ENCODE data around the gene IFNAR2. TPM values are rescaled to one million over a fixed set of nuclear protein-coding genes. Genes with fewer than 3 reads are reported as not detected.

Gene IFNAR2
- total RNA-seq, 4 donors from 2014 or later, result 0.20 to 16.5 (median 5.1) TPM

DNA sequence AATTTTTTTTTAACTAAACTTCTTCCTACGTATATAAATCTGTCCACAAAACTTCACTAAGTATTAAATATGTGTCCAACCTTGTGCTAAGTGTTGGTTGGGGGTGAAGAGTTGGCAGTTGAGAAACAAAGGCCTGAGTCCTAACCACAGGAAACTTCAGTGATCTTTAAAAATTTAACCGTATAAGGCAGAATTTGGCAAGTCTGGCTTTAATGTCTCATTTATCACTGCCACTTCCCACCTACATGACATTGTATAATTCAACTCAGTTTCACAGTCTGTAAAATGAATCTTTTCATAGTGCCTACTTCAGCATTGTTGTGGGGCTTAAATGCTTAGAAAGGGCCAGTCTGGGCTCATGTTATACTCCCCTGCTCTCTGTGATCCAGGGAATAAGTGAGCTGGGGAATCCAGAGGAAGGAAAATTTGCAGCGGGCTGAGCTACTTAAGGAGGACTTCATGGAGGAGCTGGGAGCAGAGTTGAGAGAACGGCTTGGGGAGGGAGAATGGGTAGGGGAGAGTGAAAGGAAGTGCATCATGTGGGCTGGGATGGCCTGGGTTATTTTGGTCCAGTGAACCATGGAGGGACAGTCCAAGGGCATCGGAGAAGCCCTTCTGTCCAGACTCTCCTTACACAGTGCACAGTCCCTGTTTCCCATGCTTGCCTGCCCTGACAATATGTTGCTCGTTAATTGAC, 14.5 kb downstream of the IFNAR2 start:
- Histone ChIP-seq H3K9me3 (no peaks in the 10 kb centered on the region), H3K4me1 (peaks cover 0 to 7% (median 0%) of the 10 kb centered on the region in 4 donors), H3K27me3 (no peaks in the 10 kb centered on the region), H3K27ac (peak overlapping the region in 1 of 4 donors; percentile 21), H3K4me3 (no peak overlapping the region), H3K36me3 (peaks cover 0 to 18% (median 10%) of the 10 kb centered on the region in 4 donors)
- DNase-seq, result no peak
- intact Hi-C loops (cut with DNase I; ENCODE audit: low total_unique reads), result no loop called here
- TF ChIP-seq POLR2AphosphoS5 (IDR thresholded peaks at IDR 0.05) (no peak), EP300 (IDR thresholded peaks at IDR 0.05; ENCODE audit: low read depth) (no peak), POLR2A (IDR thresholded peaks at IDR 0.05) (no peak)
- TF ChIP-seq, protein P1, sequence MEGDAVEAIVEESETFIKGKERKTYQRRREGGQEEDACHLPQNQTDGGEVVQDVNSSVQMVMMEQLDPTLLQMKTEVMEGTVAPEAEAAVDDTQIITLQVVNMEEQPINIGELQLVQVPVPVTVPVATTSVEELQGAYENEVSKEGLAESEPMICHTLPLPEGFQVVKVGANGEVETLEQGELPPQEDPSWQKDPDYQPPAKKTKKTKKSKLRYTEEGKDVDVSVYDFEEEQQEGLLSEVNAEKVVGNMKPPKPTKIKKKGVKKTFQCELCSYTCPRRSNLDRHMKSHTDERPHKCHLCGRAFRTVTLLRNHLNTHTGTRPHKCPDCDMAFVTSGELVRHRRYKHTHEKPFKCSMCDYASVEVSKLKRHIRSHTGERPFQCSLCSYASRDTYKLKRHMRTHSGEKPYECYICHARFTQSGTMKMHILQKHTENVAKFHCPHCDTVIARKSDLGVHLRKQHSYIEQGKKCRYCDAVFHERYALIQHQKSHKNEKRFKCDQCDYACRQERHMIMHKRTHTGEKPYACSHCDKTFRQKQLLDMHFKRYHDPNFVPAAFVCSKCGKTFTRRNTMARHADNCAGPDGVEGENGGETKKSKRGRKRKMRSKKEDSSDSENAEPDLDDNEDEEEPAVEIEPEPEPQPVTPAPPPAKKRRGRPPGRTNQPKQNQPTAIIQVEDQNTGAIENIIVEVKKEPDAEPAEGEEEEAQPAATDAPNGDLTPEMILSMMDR (IDR thresholded peaks at IDR 0.05), result no peak
- in situ Hi-C loops (cut with MboI; ENCODE audit: low pct_ligation_motif_present in 1 of 4, low pct_unique_long_range_greater_than_20kb in 1 of 4, low sequenced_read_pairs in 3 of 4), result no loop called here
- 68 to 69% methylated on average over 4 to 6 of the region's 6 CpGs for WGBS, 2 donors (ENCODE audit: low coverage in 1 of 2)

DNA sequence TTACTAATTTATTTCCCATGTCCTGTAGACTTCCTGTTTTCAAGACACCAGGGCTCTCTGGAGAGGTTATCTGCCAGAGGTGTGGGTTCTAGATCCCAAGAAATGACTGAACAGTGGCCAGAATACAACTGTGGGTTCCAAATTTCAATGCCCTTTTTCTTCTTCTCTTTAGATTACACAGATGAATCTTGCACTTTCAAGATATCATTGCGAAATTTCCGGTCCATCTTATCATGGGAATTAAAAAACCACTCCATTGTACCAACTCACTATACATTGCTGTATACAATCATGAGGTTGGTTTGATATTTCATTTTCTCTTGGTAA, 15.0 kb downstream of the IFNAR2 start:
- no peak for DNase-seq
- H3K27me3 ChIP-seq, result no peaks in the 10 kb centered on the region
- H3K4me1 ChIP-seq, result peaks cover 0 to 7% (median 0%) of the 10 kb centered on the region in 4 donors
- intact Hi-C loops (cut with DNase I; ENCODE audit: low total_unique reads), result no loop called here
- H3K4me3 ChIP-seq, result no peak overlapping the region
- H3K9me3 ChIP-seq, result no peaks in the 10 kb centered on the region
- peaks cover 0 to 18% (median 10%) of the 10 kb centered on the region in 4 donors for H3K36me3 ChIP-seq
- peak overlapping the region in 1 of 4 donors; percentile 21 for H3K27ac ChIP-seq
- in situ Hi-C loops (cut with MboI; ENCODE audit: low pct_ligation_motif_present in 1 of 4, low pct_unique_long_range_greater_than_20kb in 1 of 4, low sequenced_read_pairs in 3 of 4), result no loop called here
- TF ChIP-seq POLR2AphosphoS5 (IDR thresholded peaks at IDR 0.05), result no peak
- no peak for TF ChIP-seq EP300 (IDR thresholded peaks at IDR 0.05; ENCODE audit: low read depth)
- TF ChIP-seq, protein P1 (IDR thresholded peaks at IDR 0.05), result no peak
- no peak for TF ChIP-seq POLR2A (IDR thresholded peaks at IDR 0.05)
- 88% methylated on average over 2 of the region's 2 CpGs for WGBS, 2 donors (ENCODE audit: low coverage in 1 of 2)

DNA sequence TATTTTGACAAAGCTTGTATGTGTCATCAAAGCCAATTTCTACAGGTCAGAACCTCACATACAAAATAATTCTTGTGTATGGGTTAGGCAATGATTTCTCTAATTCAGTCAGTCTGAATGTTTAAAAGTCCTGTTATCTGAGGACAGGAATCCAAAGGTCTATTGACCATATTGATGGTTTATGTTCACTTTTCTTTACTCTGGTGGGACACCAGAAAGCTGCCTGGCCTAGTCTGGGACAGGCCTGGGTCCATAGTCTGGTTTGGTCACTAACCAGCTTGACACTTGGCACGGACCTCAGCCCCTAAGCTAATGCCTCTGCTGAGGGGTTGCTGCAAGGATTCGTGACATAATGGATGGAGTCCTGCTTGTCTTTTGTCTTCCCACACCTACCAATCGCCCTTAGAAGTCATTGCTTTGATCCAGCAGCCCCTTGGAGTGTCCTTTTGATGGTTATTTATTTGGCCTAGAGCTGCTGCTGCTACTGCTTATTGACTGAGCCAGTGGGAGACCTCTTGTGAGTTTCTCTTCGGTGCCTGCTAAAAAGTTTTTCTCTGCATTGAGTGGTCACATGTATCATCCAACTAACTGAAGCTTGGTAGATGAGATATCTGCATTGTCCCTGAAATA, 15.7 kb downstream of the IFNAR2 start:
- no peak for DNase-seq
- intact Hi-C loops (cut with DNase I; ENCODE audit: low total_unique reads), result no loop called here
- no peaks in the 10 kb centered on the region for H3K27me3 ChIP-seq
- in situ Hi-C loops (cut with MboI; ENCODE audit: low pct_ligation_motif_present in 1 of 4, low pct_unique_long_range_greater_than_20kb in 1 of 4, low sequenced_read_pairs in 3 of 4), result no loop called here
- no peak for TF ChIP-seq POLR2AphosphoS5 (IDR thresholded peaks at IDR 0.05)
- TF ChIP-seq POLR2A (IDR thresholded peaks at IDR 0.05), result no peak
- no peak for TF ChIP-seq EP300 (IDR thresholded peaks at IDR 0.05; ENCODE audit: low read depth)
- TF ChIP-seq, protein P1 (IDR thresholded peaks at IDR 0.05), result no peak
- H3K27ac ChIP-seq, result no peak overlapping the region
- peaks cover 0 to 7% (median 0%) of the 10 kb centered on the region in 4 donors for H3K4me1 ChIP-seq
- H3K9me3 ChIP-seq, result no peaks in the 10 kb centered on the region
- WGBS, 2 donors (ENCODE audit: low coverage in 1 of 2), result 83 to 88% methylated on average over 4 of the region's 4 CpGs
- H3K36me3 ChIP-seq, result peaks cover 0 to 18% (median 10%) of the 10 kb centered on the region in 4 donors
- no peak overlapping the region for H3K4me3 ChIP-seq

DNA sequence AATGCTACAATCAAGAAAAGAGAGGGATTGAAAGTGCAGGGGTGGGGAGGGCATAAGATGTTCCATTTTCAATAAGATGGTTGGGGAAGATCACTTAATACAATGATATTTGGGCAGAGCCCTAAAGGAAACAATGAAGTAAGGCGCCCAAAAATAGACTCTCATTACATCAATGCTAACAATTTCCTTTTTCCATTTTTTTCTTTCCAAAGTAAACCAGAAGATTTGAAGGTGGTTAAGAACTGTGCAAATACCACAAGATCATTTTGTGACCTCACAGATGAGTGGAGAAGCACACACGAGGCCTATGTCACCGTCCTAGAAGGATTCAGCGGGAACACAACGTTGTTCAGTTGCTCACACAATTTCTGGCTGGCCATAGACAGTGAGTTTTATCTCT, 16.8 kb downstream of the IFNAR2 start:
- WGBS, 2 donors (ENCODE audit: low coverage in 1 of 2), result 92% methylated on average over 1 to 5 of the region's 5 CpGs

More for the DNA sequence above, 16.8 kb downstream of the IFNAR2 start:
- no peak for DNase-seq
- Histone ChIP-seq H3K4me1 (peaks cover 0 to 7% (median 0%) of the 10 kb centered on the region in 4 donors), H3K9me3 (no peaks in the 10 kb centered on the region), H3K27ac (no peak overlapping the region), H3K27me3 (no peaks in the 10 kb centered on the region), H3K4me3 (no peak overlapping the region), H3K36me3 (peaks cover 0 to 24% (median 10%) of the 10 kb centered on the region in 4 donors)
- intact Hi-C loops (cut with DNase I; ENCODE audit: low total_unique reads), result no loop called here
- in situ Hi-C loops (cut with MboI; ENCODE audit: low pct_ligation_motif_present in 1 of 4, low pct_unique_long_range_greater_than_20kb in 1 of 4, low sequenced_read_pairs in 3 of 4), result no loop called here
- TF ChIP-seq POLR2A (IDR thresholded peaks at IDR 0.05) (no peak), POLR2AphosphoS5 (IDR thresholded peaks at IDR 0.05) (no peak)
- TF ChIP-seq, protein P1 (IDR thresholded peaks at IDR 0.05), result no peak

Measured in transverse colon (tissue), 4 donors.